HG02678 (cell line): ENCODE results near the gene MSH5.
A peak's percentile ranks its signal among the peaks of the same experiment; 100 is the strongest.
"Not testable (repeated sequence)": the region's sequence is repeated elsewhere in the genome, so short reads cannot be mapped to it uniquely, and the experiment has no call there.

Experiments used
- ATAC-seq: cut with Tn5 transposase; IDR thresholded peaks from one replicate; pipeline ENCODE4 v1.9.1; 2021; ENCODE audit warnings: mild to moderate bottlenecking, moderate library complexity; ENCODE audit not compliant: unreplicated experiment

Gene MSH5

GRCh38 chr6:31776989-31777666 is 37.3 kb downstream of the MSH5 start, which contains the start of gene VWA7:
Gene VWA7 (minus strand): TSS chr6:31777328. CDS start chr6:31776779, 549 bp downstream.
- peak; percentile 74 for ATAC-seq

- ATAC-seq: no peak
Observed at GRCh38 chr6:31777667-31778050, 37.9 kb downstream of the MSH5 start.

GRCh38 chr6:31778193-31778592 is 38.4 kb downstream of the MSH5 start:
- no peak for ATAC-seq

- ATAC-seq: no peak
Observed at GRCh38 chr6:31778999-31779885, 39.4 kb downstream of the MSH5 start.

- ATAC-seq: no peak
Observed at GRCh38 chr6:31779908-31780307, 40.1 kb downstream of the MSH5 start.

- no peak for ATAC-seq
Observed at GRCh38 chr6:31780507-31781243, 40.9 kb downstream of the MSH5 start.

- no peak for ATAC-seq
Observed at GRCh38 chr6:31781244-31782125, 41.7 kb downstream of the MSH5 start.

- no peak for ATAC-seq
Observed at GRCh38 chr6:31782126-31782855, 42.5 kb downstream of the MSH5 start.

GRCh38 chr6:31784098-31784925 is 44.5 kb downstream of the MSH5 start:
- no peak for ATAC-seq

GRCh38 chr6:31785475-31785874 is 45.7 kb downstream of the MSH5 start:
- ATAC-seq: no peak

- ATAC-seq: no peak
Observed at GRCh38 chr6:31791324-31792089, 51.7 kb downstream of the MSH5 start.

GRCh38 chr6:31792090-31792374 is 52.2 kb downstream of the MSH5 start:
- no peak for ATAC-seq

- no peak for ATAC-seq
Observed at GRCh38 chr6:31792761-31793171, 53.0 kb downstream of the MSH5 start.

- not testable (repeated sequence) for ATAC-seq
Observed at GRCh38 chr6:31793927-31794245, 54.1 kb downstream of the MSH5 start.

- no peak for ATAC-seq
Observed at GRCh38 chr6:31794294-31794865, 54.6 kb downstream of the MSH5 start.

- ATAC-seq: no peak
Observed at GRCh38 chr6:31794866-31795615, 55.2 kb downstream of the MSH5 start.

GRCh38 chr6:31795616-31796298 is 56.0 kb downstream of the MSH5 start, which contains the start of gene VARS1:
Gene VARS1 (minus strand): TSS chr6:31795752. CDS start chr6:31795217, 535 bp downstream.
- ATAC-seq: peak; percentile 82
